Measurements from ENCODE around the gene COLEC12.

The COLEC12 gene

DNA sequence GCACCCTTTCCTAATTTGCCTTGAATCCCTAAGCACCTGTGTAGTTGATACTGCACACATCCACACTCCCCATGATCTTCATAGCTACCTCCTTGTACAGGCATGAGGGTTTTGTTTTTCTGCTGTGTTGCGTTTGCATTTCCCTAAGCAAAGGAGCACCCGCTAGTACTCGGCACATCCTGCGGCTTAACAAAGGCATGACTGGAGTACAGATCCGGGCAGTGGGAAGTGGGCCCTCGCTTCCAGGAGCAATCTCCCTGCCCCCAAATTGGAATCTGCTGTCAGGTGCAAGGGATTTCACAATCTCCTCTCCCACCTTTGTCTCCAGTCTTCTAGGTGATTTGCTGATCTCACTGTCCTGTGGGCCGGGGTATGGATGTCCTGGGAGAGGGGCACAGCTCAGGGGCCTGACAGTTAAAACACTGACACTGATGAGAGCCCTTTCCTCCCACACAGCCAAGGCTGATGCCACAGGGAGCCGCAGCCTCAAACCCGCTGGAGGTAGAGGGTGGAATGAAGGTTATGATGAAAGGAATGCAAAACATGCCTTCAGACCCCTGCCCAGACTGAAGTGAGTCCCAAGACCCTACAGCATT lies 133.9 kb downstream of the COLEC12 start:
- Histone ChIP-seq H3K9me3 (ENCODE audit: insufficient read depth, low read length) (no peaks in the 10 kb centered on the region), H3K27ac (ENCODE audit: low read length) (no peak overlapping the region), H4K20me1 (ENCODE audit: insufficient read depth, low read length) (no peaks in the 10 kb centered on the region), H3K4me2 (ENCODE audit: low read length) (no peak overlapping the region), H3K9ac (ENCODE audit: low read length) (no peak overlapping the region), H3K79me2 (ENCODE audit: low read length) (no peaks in the 10 kb centered on the region), H2AFZ (ENCODE audit: low read depth, low read length) (no peak overlapping the region), H3K4me3 (ENCODE audit: low read length) (no peak overlapping the region), H3K27me3 (ENCODE audit: low read depth, low read length) (0 out of 2 replicates have a peak, but pooled peaks cover 7% of the 10 kb centered on the region), H3K4me1 (ENCODE audit: low read length) (peaks cover 14% of the 10 kb centered on the region), H3K36me3 (replicated peaks; ENCODE audit: low read depth, low read length) (no peaks in the 10 kb centered on the region)
- TF ChIP-seq, protein P1, sequence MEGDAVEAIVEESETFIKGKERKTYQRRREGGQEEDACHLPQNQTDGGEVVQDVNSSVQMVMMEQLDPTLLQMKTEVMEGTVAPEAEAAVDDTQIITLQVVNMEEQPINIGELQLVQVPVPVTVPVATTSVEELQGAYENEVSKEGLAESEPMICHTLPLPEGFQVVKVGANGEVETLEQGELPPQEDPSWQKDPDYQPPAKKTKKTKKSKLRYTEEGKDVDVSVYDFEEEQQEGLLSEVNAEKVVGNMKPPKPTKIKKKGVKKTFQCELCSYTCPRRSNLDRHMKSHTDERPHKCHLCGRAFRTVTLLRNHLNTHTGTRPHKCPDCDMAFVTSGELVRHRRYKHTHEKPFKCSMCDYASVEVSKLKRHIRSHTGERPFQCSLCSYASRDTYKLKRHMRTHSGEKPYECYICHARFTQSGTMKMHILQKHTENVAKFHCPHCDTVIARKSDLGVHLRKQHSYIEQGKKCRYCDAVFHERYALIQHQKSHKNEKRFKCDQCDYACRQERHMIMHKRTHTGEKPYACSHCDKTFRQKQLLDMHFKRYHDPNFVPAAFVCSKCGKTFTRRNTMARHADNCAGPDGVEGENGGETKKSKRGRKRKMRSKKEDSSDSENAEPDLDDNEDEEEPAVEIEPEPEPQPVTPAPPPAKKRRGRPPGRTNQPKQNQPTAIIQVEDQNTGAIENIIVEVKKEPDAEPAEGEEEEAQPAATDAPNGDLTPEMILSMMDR (IDR thresholded peaks at IDR 0.05; ENCODE audit: low read depth, low read length): no peak
- no peak for TF ChIP-seq EZH2phosphoT487 (IDR thresholded peaks at IDR 0.05; ENCODE audit: low read depth)

GRCh38 chr18:365651-366050 lies 134.8 kb downstream of the COLEC12 start:
- H3K27ac ChIP-seq (ENCODE audit: low read length): no peak overlapping the region

GRCh38 chr18:364256-364826 lies 136.2 kb downstream of the COLEC12 start:
- no peak overlapping the region for H2AFZ ChIP-seq (ENCODE audit: low read depth, low read length)
- no peaks in the 10 kb centered on the region for H4K20me1 ChIP-seq (ENCODE audit: insufficient read depth, low read length)
- H3K27ac ChIP-seq (ENCODE audit: low read length): no peak overlapping the region
- H3K4me1 ChIP-seq (ENCODE audit: low read length): peaks cover under 1% of the 10 kb centered on the region; the same call in 1 of the 2 replicates
- H3K4me3 ChIP-seq (ENCODE audit: low read length): no peak overlapping the region
- H3K4me2 ChIP-seq (ENCODE audit: low read length): no peak overlapping the region
- no peak for TF ChIP-seq EZH2phosphoT487 (IDR thresholded peaks at IDR 0.05; ENCODE audit: low read depth)
- TF ChIP-seq, protein P1 (IDR thresholded peaks at IDR 0.05; ENCODE audit: low read depth, low read length): no peak
- H3K9me3 ChIP-seq (ENCODE audit: insufficient read depth, low read length): no peaks in the 10 kb centered on the region
- H3K9ac ChIP-seq (ENCODE audit: low read length): no peak overlapping the region
- no peaks in the 10 kb centered on the region for H3K79me2 ChIP-seq (ENCODE audit: low read length)
- H3K27me3 ChIP-seq (ENCODE audit: low read depth, low read length): 0 out of 2 replicates have a peak, but pooled peaks cover 7% of the 10 kb centered on the region
- no peaks in the 10 kb centered on the region for H3K36me3 ChIP-seq (replicated peaks; ENCODE audit: low read depth, low read length)

More at GRCh38 chr18:365651-366050, 134.8 kb downstream of the COLEC12 start:
- Histone ChIP-seq H2AFZ (ENCODE audit: low read depth, low read length) (no peak overlapping the region), H3K36me3 (replicated peaks; ENCODE audit: low read depth, low read length) (no peaks in the 10 kb centered on the region), H3K4me1 (ENCODE audit: low read length) (peaks cover 8% of the 10 kb centered on the region), H3K4me2 (ENCODE audit: low read length) (no peak overlapping the region), H3K4me3 (ENCODE audit: low read length) (no peak overlapping the region), H4K20me1 (ENCODE audit: insufficient read depth, low read length) (no peaks in the 10 kb centered on the region), H3K9me3 (ENCODE audit: insufficient read depth, low read length) (no peaks in the 10 kb centered on the region), H3K27me3 (ENCODE audit: low read depth, low read length) (0 out of 2 replicates have a peak, but pooled peaks cover 7% of the 10 kb centered on the region), H3K9ac (ENCODE audit: low read length) (no peak overlapping the region), H3K79me2 (ENCODE audit: low read length) (no peaks in the 10 kb centered on the region)
- TF ChIP-seq, protein P1 (IDR thresholded peaks at IDR 0.05; ENCODE audit: low read depth, low read length): no peak
- no peak for TF ChIP-seq EZH2phosphoT487 (IDR thresholded peaks at IDR 0.05; ENCODE audit: low read depth)

DNA sequence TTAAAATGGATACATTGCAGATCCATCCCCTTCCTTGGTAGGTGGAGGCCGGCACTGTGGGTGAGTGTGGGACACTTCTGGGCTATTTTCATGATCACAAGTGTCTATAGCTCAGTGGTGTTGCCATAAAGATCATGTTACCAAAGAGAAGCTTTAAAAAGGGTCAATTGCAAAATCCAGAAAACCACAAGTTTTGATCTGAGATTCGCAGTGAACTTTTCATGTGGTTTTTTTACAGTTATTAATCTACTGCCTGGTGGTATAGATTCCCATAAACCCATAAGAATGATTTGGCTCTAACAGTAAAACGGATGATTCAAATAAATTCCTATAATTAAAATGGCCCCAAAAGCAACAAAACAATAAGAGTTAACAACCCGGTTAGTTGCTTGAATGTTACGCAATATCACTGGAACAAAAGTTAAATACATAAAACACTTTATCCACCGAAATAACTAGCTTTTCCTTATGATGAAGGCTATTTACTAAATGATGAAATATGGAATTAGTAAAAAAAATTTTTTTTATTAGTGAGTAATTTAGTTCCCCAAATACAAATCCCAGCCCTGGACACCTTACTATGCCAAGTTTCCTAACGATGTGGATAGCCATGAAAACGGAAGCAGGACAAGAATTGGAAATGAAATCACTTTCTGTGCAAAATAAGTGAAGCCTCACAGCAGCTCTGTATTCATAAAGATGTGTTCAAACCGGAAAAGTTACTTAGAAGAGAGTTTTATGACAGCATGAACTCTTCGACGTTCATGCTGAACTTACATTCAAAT lies 137.0 kb downstream of the COLEC12 start:
- H3K4me3 ChIP-seq (ENCODE audit: low read length): no peak overlapping the region
- H3K4me2 ChIP-seq (ENCODE audit: low read length): no peak overlapping the region
- no peak overlapping the region for H2AFZ ChIP-seq (ENCODE audit: low read depth, low read length)
- no peak overlapping the region for H3K27ac ChIP-seq (ENCODE audit: low read length)
- H3K79me2 ChIP-seq (ENCODE audit: low read length): no peaks in the 10 kb centered on the region
- no peaks in the 10 kb centered on the region for H3K36me3 ChIP-seq (replicated peaks; ENCODE audit: low read depth, low read length)
- no peaks in the 10 kb centered on the region for H3K9me3 ChIP-seq (ENCODE audit: insufficient read depth, low read length)
- TF ChIP-seq, protein P1 (IDR thresholded peaks at IDR 0.05; ENCODE audit: low read depth, low read length): no peak
- no peak for TF ChIP-seq EZH2phosphoT487 (IDR thresholded peaks at IDR 0.05; ENCODE audit: low read depth)
- no peaks in the 10 kb centered on the region for H3K4me1 ChIP-seq (ENCODE audit: low read length)
- 0 out of 2 replicates have a peak, but pooled peaks cover 7% of the 10 kb centered on the region for H3K27me3 ChIP-seq (ENCODE audit: low read depth, low read length)
- no peaks in the 10 kb centered on the region for H4K20me1 ChIP-seq (ENCODE audit: insufficient read depth, low read length)
- H3K9ac ChIP-seq (ENCODE audit: low read length): no peak overlapping the region

All from OCI-LY3 (cell line).